Astrocyte (in vitro differentiated cells and primary cell): ENCODE data around the gene LACC1. TPM values are rescaled to one million over a fixed set of nuclear protein-coding genes. Genes with fewer than 3 reads are reported as not detected.

Source experiments
- DNase-seq: peaks from one replicate; pipeline ENCODE4 v3.0.0-alpha.2; 2010; ENCODE audit warnings: low read depth
- FAIRE-seq: peaks from 2 replicates; lab custom pipeline; 2011; peaks lifted over from hg19 to GRCh38; lab: Jason Lieb, UNC
- H2AFZ ChIP-seq: 2 replicates; pipeline ENCODE4 v1.6.0; 2012; ENCODE audit warnings: low read depth, low read length, inconsistent platforms
- H3K27ac ChIP-seq: 2 replicates; pipeline ENCODE4 v1.5.1; 2011; ENCODE audit warnings: low read depth, low read length, inconsistent platforms
- H3K27me3 ChIP-seq: 2 replicates; pipeline ENCODE4 v1.6.0; 2011; ENCODE audit warnings: low read length, inconsistent platforms; ENCODE audit not compliant: insufficient read depth
- H3K36me3 ChIP-seq: 2 replicates; pipeline ENCODE4 v1.5.1; 2011; ENCODE audit warnings: low read length, inconsistent platforms; ENCODE audit not compliant: insufficient read depth
- H3K4me1 ChIP-seq: 2 replicates; pipeline ENCODE4 v1.5.1; 2011; ENCODE audit warnings: low read length, inconsistent platforms; ENCODE audit not compliant: insufficient read depth
- H3K4me2 ChIP-seq: 2 replicates; pipeline ENCODE4 v1.6.0; 2012; ENCODE audit warnings: low read length, inconsistent platforms
- H3K4me3 ChIP-seq: 2 replicates; pipeline ENCODE4 v1.5.1; 2011; ENCODE audit warnings: low read depth, mild to moderate bottlenecking, low read length, inconsistent platforms; ENCODE audit not compliant: insufficient read depth
- H3K79me2 ChIP-seq: 2 replicates; pipeline ENCODE4 v1.6.0; 2012; ENCODE audit warnings: mild to moderate bottlenecking, low read length, inconsistent platforms; ENCODE audit not compliant: insufficient read depth
- H3K9ac ChIP-seq: 2 replicates; pipeline ENCODE4 v1.6.0; 2012; ENCODE audit warnings: mild to moderate bottlenecking, low read length, inconsistent platforms
- H3K9me3 ChIP-seq: 2 replicates; pipeline ENCODE4 v1.5.1; 2012; ENCODE audit warnings: low read depth, mild to moderate bottlenecking, low read length, inconsistent platforms; ENCODE audit not compliant: insufficient read depth
- H4K20me1 ChIP-seq: 2 replicates; pipeline ENCODE4 v1.6.0; 2012; ENCODE audit warnings: low read length, inconsistent platforms; ENCODE audit not compliant: insufficient read depth
- H3K27ac Mint-ChIP-seq: one replicate; pipeline ENCODE4 v1.8.0; 2021; ENCODE audit warnings: mild to moderate bottlenecking, mixed read lengths; ENCODE audit not compliant: unreplicated experiment
- H3K27me3 Mint-ChIP-seq: one replicate; pipeline ENCODE4 v1.8.0; 2021; ENCODE audit warnings: low read depth, mixed read lengths; ENCODE audit not compliant: unreplicated experiment
- H3K36me3 Mint-ChIP-seq: one replicate; pipeline ENCODE4 v1.8.0; 2021; ENCODE audit warnings: low read depth, mixed read lengths; ENCODE audit not compliant: unreplicated experiment
- H3K4me1 Mint-ChIP-seq: one replicate; pipeline ENCODE4 v1.8.0; 2021; ENCODE audit warnings: low read depth, mixed read lengths; ENCODE audit not compliant: unreplicated experiment
- H3K4me3 Mint-ChIP-seq: one replicate; pipeline ENCODE4 v1.8.0; 2021; ENCODE audit warnings: mild to moderate bottlenecking, moderate library complexity, mixed read lengths; ENCODE audit not compliant: unreplicated experiment
- H3K9me3 Mint-ChIP-seq: one replicate; pipeline ENCODE4 v1.8.0; 2021; ENCODE audit warnings: mild to moderate bottlenecking, mixed read lengths; ENCODE audit not compliant: unreplicated experiment
- EZH2 ChIP-seq: IDR thresholded peaks from 2 replicates; pipeline ENCODE4 v1.6.1; 2012; ENCODE audit warnings: mild to moderate bottlenecking, low read length, inconsistent platforms; ENCODE audit not compliant: insufficient read depth
- total RNA-seq: library from RNA; stranded (reverse); gene quantifications from 2 replicates; pipeline ENCODE4 v1.2.1, GENCODE V29; 2021
- TF ChIP-seq, protein P1 (sequence below): IDR thresholded peaks from 2 replicates; pipeline ENCODE4 v1.5.1; 2011; ENCODE audit warnings: low read depth, mild to moderate bottlenecking, inconsistent platforms, low read length, moderate library complexity; ENCODE audit not compliant: insufficient read depth

The LACC1 gene
- total RNA-seq, 1 donor from 2014 or later: 9.2 TPM

DNA sequence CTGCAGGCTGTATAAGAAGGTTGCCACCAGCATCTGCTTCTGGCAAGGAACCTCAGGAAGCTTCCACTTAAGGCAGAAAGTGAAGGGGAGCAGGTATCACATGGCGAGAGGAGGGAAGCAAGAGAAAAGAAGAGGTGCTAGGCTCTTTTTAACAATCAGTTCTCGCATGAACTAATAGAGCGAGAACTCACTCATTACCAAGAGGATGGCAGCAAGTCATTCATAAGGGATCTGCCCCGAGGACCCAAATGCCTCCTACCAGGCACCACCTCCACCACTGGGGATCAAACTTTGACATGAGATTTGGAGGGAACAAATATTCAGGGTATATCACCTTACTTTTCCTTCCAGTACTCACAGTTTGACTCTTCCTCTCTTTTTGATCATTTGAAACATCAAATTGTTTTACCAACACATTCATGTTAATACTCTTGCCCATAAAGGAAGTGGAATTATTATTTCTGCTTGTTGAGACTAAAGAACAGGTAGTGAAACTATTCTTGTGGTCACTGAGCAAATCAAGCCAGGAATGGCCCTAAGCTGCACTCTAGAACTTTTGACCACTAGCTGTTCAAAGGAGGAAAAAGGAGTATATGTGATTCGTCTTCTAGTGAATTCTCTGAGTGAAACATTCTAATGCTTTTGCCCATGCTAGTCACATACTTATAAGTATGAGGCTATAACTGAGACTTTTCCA, 45.0 kb downstream of the LACC1 start:
- Histone ChIP-seq H3K27ac (no peak overlapping the region), H3K4me1 (no peaks in the 10 kb centered on the region), H3K79me2 (no peaks in the 10 kb centered on the region), H4K20me1 (no peaks in the 10 kb centered on the region), H3K4me3 (no peak overlapping the region), H3K27me3 (no peaks in the 10 kb centered on the region), H3K36me3 (no peaks in the 10 kb centered on the region), H3K9me3 (no peaks in the 10 kb centered on the region), H2AFZ (no peak overlapping the region), H3K4me2 (no peak overlapping the region), H3K9ac (no peak overlapping the region)
- no peaks in the 10 kb centered on the region for H3K9me3 Mint-ChIP-seq
- H3K4me1 Mint-ChIP-seq: no peaks in the 10 kb centered on the region
- TF ChIP-seq EZH2: no peak
- TF ChIP-seq, protein P1, sequence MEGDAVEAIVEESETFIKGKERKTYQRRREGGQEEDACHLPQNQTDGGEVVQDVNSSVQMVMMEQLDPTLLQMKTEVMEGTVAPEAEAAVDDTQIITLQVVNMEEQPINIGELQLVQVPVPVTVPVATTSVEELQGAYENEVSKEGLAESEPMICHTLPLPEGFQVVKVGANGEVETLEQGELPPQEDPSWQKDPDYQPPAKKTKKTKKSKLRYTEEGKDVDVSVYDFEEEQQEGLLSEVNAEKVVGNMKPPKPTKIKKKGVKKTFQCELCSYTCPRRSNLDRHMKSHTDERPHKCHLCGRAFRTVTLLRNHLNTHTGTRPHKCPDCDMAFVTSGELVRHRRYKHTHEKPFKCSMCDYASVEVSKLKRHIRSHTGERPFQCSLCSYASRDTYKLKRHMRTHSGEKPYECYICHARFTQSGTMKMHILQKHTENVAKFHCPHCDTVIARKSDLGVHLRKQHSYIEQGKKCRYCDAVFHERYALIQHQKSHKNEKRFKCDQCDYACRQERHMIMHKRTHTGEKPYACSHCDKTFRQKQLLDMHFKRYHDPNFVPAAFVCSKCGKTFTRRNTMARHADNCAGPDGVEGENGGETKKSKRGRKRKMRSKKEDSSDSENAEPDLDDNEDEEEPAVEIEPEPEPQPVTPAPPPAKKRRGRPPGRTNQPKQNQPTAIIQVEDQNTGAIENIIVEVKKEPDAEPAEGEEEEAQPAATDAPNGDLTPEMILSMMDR: no peak
- H3K27ac Mint-ChIP-seq: no peak overlapping the region
- H3K36me3 Mint-ChIP-seq: no peaks in the 10 kb centered on the region
- H3K4me3 Mint-ChIP-seq: no peak overlapping the region
- no peak for DNase-seq
- no peak for FAIRE-seq
- peaks cover 4% of the 10 kb centered on the region for H3K27me3 Mint-ChIP-seq

DNA sequence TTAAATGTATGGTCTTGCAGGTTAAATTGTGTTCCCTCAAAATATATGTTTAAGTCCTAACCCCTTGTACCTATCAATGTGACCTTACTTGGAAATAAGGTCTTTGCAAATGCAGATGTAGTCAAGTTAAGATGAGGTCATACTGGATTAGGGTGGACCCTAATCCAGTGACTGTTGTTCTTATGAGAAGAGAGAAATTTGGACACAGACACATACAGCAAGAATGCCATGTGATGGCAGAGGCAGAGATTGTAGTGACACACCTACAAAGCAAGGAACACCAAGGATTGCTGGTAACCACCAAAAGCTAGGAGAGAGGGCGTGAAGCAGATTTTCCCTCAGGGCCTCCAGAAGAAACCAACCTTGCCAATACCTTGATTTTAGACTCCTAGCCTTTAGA, 50.2 kb downstream of the LACC1 start:
- no peaks in the 10 kb centered on the region for H3K36me3 Mint-ChIP-seq
- Histone ChIP-seq H3K36me3 (no peaks in the 10 kb centered on the region), H3K4me3 (no peak overlapping the region), H3K9ac (no peak overlapping the region), H3K4me1 (no peaks in the 10 kb centered on the region), H3K9me3 (no peaks in the 10 kb centered on the region), H3K27me3 (no peaks in the 10 kb centered on the region), H3K27ac (no peak overlapping the region), H3K4me2 (no peak overlapping the region), H2AFZ (no peak overlapping the region), H3K79me2 (no peaks in the 10 kb centered on the region), H4K20me1 (no peaks in the 10 kb centered on the region)
- no peaks in the 10 kb centered on the region for H3K27me3 Mint-ChIP-seq
- no peak for TF ChIP-seq EZH2
- TF ChIP-seq, protein P1: no peak
- H3K27ac Mint-ChIP-seq: no peak overlapping the region
- FAIRE-seq (no peak), DNase-seq (no peak)
- peaks cover 2% of the 10 kb centered on the region for H3K4me1 Mint-ChIP-seq
- H3K9me3 Mint-ChIP-seq: peaks cover 3% of the 10 kb centered on the region
- H3K4me3 Mint-ChIP-seq: no peak overlapping the region

DNA sequence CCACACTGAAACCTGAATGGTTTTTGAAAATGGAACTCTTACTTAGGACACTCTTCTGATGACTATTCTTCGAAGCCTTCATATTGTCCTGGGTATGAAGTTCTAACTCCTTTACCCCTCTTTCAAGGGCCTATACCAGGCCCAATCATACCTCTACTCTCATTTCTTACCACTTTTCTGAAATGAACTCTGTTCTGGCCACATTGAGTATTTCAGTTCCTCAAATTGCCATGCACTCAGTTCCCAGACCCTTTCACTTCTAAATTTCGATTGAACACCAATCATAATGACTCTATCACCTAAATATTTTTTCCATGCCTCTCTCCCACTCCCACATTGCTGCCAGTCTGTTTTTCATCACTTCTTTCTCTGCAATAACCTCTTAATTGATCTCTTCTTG, 53.7 kb downstream of the LACC1 start:
- no peaks in the 10 kb centered on the region for H3K36me3 Mint-ChIP-seq
- Histone ChIP-seq H3K9me3 (no peaks in the 10 kb centered on the region), H3K4me1 (no peaks in the 10 kb centered on the region), H3K4me3 (no peak overlapping the region), H3K79me2 (no peaks in the 10 kb centered on the region), H3K36me3 (no peaks in the 10 kb centered on the region), H4K20me1 (no peaks in the 10 kb centered on the region), H3K4me2 (no peak overlapping the region), H3K27me3 (no peaks in the 10 kb centered on the region), H3K9ac (no peak overlapping the region), H3K27ac (no peak overlapping the region), H2AFZ (no peak overlapping the region)
- no peak overlapping the region for H3K27ac Mint-ChIP-seq
- H3K27me3 Mint-ChIP-seq: no peaks in the 10 kb centered on the region
- DNase-seq: no peak
- no peak overlapping the region for H3K4me3 Mint-ChIP-seq
- peaks cover 3% of the 10 kb centered on the region for H3K9me3 Mint-ChIP-seq
- H3K4me1 Mint-ChIP-seq: peaks cover 10% of the 10 kb centered on the region
- TF ChIP-seq, protein P1: no peak
- TF ChIP-seq EZH2: no peak
- no peak for FAIRE-seq
